ENCODE data around the gene LRRC2. TPM values are rescaled to one million over a fixed set of nuclear protein-coding genes. Genes with fewer than 3 reads are reported as not detected.
A peak's percentile ranks its signal among the peaks of the same experiment; 100 is the strongest.

LRRC2 gene
- 1 to 10 TPM in 3 of 8 experiments, under 1 TPM in 5; 0.05 to 3.7 (median 0.60) TPM for total RNA-seq

- ATAC-seq (replicated peaks in 6 of 8): peak; percentile 54 to 87 (median 84)
- WGBS, 10 experiments: 0 to 46% (median 0%) methylated on average over 1 to 5 of the region's 39 CpGs; no CpG with 5 or more reads in 3 of the 10 experiments
- Histone ChIP-seq H3K4me1 (replicated peaks in 1 of 2) (peaks cover 5 to 23% of the 10 kb centered on the region in 2 donors), H3K4me3 (peak within 1 kb of the TSS; percentile 14 to 34 (median 20)), H3K27ac (no peak within 1 kb of the TSS)
- in situ Hi-C loops (cut with MboI; ENCODE audit: low pct_unique_long_range_greater_than_20kb in 2 of 9, low sequenced_read_pairs in 9 of 9, unreplicated experiment in 9 of 9): no loop called here
Measured at GRCh38 chr3:46566040-46566641, at the start of gene LRRC2. LRRC2 (minus strand) TSS chr3:46566302; CDS start chr3:46551591, 14,711 bp downstream.

GRCh38 chr3:46615050-46615775 is 49.1 kb upstream of the LRRC2 start:
- Histone ChIP-seq H3K4me3 (no peak overlapping the region), H3K27ac (no peak overlapping the region), H3K4me1 (replicated peaks in 1 of 2) (peaks cover 0 to 7% of the 10 kb centered on the region in 2 donors)
- in situ Hi-C loops (cut with MboI; ENCODE audit: low pct_unique_long_range_greater_than_20kb in 2 of 9, low sequenced_read_pairs in 9 of 9, unreplicated experiment in 9 of 9): no loop called here
- no peak for ATAC-seq (replicated peaks in 6 of 8)
- WGBS, 10 experiments: 60 to 94% (median 85%) methylated on average over 2 to 8 of the region's 9 CpGs; no CpG with 5 or more reads in 3 of the 10 experiments

GRCh38 chr3:46614431-46614830 is 48.3 kb upstream of the LRRC2 start:
- H3K27ac ChIP-seq: no peak overlapping the region
- H3K4me3 ChIP-seq: no peak overlapping the region
- 57 to 100% (median 84%) methylated on average over 1 to 4 of the region's 4 CpGs; no CpG with 5 or more reads in 2 of the 10 experiments for WGBS, 10 experiments
- no peak for ATAC-seq (replicated peaks in 6 of 8)
- in situ Hi-C loops (cut with MboI; ENCODE audit: low pct_unique_long_range_greater_than_20kb in 2 of 9, low sequenced_read_pairs in 9 of 9, unreplicated experiment in 9 of 9): no loop called here
- H3K4me1 ChIP-seq (replicated peaks in 1 of 2): peaks cover 0 to 8% of the 10 kb centered on the region in 2 donors

- H3K27ac ChIP-seq: no peak overlapping the region
- peaks cover 0 to 8% of the 10 kb centered on the region in 2 donors for H3K4me1 ChIP-seq (replicated peaks in 1 of 2)
- in situ Hi-C loops (cut with MboI; ENCODE audit: low pct_unique_long_range_greater_than_20kb in 2 of 9, low sequenced_read_pairs in 9 of 9, unreplicated experiment in 9 of 9): no loop called here
- no peak for ATAC-seq (replicated peaks in 6 of 8)
- WGBS, 10 experiments: 29 to 90% (median 74%) methylated on average over 1 to 6 of the region's 10 CpGs; no CpG with 5 or more reads in 3 of the 10 experiments
- no peak overlapping the region for H3K4me3 ChIP-seq
Measured at GRCh38 chr3:46613313-46614005, 47.4 kb upstream of the LRRC2 start.

GRCh38 chr3:46612324-46612723 is 46.2 kb upstream of the LRRC2 start, which contains the start of gene FAM240A:
FAM240A (plus strand) TSS chr3:46612525; CDS start chr3:46612684, 159 bp downstream.
- peak in 4 of 8 experiments; percentile 19 to 33 (median 27) for ATAC-seq (replicated peaks in 6 of 8)
- H3K27ac ChIP-seq: no peak within 1 kb of the TSS
- in situ Hi-C loops (cut with MboI; ENCODE audit: low pct_unique_long_range_greater_than_20kb in 2 of 9, low sequenced_read_pairs in 9 of 9, unreplicated experiment in 9 of 9): no loop called here
- 4 to 80% (median 51%) methylated on average over 1 to 9 of the region's 9 CpGs; no CpG with 5 or more reads in 1 of the 10 experiments for WGBS, 10 experiments
- no peak within 1 kb of the TSS for H3K4me3 ChIP-seq
- H3K4me1 ChIP-seq (replicated peaks in 1 of 2): peaks cover 0 to 8% of the 10 kb centered on the region in 2 donors

DNA sequence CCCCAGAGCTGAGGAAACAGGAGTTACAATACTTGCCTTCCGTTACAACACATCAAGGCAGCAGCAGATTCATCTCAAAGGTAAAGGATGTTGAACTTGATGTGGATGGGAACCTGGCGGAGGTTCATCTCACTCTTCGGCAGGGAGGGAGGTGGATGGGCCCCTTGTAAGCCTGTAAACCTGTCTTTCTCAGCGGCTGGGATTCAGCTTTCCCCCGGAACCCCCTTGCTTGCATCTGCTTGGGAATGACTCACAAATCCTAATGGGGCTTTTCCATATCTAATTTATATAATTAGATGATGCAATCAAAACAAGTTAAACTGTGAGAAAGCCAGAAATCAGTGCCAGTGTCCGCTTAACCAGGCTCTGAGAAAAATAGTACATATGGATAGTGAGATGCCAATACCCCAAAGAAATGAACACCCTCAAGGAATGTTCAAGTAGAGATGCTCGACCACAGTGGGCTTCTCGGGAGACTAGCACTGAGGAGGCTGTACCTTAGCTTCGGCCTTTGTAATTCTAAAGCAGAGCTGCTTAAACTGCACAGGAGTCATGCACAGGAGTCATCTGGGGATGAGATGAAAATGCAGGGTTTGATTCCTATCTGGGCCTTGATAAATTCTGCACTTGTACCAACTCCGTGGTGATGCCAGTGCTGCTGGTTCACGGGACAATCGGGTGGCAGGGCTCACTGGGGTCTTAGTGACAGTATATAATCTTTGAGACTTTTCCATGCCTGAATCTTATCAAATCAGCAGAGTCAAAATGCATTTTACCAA is 44.0 kb upstream of the LRRC2 start:
- WGBS, 10 experiments: 43 to 100% (median 91%) methylated on average over 1 to 9 of the region's 12 CpGs; no CpG with 5 or more reads in 1 of the 10 experiments
- Histone ChIP-seq H3K4me3 (no peak overlapping the region), H3K4me1 (replicated peaks in 1 of 2) (peaks cover 0 to 8% of the 10 kb centered on the region in 2 donors), H3K27ac (no peak overlapping the region)
- ATAC-seq (replicated peaks in 6 of 8): peak in 3 of 8 experiments; percentile 54 to 65 (median 65)
- in situ Hi-C loops (cut with MboI; ENCODE audit: low pct_unique_long_range_greater_than_20kb in 2 of 9, low sequenced_read_pairs in 9 of 9, unreplicated experiment in 9 of 9): no loop called here

DNA sequence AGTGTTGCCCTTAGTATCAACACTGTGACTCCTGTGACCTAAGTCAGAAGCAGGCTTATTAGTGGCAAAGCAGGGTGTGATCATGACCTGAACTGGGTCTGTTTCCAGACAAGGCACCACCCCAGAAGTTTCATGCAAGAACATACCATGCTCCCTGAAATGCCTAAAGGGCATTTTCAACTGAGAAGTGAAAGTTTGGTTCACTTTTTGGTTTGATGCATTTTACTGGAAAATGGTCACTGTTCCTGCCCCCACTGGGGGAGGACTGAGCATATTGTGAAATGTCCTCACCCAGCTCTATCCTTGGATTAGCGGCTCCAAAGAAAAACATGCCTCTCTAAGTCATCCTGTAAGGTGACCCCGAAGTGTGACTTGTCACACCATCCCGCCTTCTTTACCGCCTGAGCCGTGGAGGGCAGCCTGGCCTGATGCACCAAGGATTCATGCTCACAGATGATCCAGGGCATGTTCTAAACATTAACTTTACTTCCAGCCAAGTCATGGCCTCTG is 43.2 kb upstream of the LRRC2 start:
- in situ Hi-C loops (cut with MboI; ENCODE audit: low pct_unique_long_range_greater_than_20kb in 2 of 9, low sequenced_read_pairs in 9 of 9, unreplicated experiment in 9 of 9): no loop called here
- no peak overlapping the region for H3K27ac ChIP-seq
- ATAC-seq (replicated peaks in 6 of 8): peak in 3 of 8 experiments; percentile 49 to 90 (median 69)
- 79 to 93% (median 87%) methylated on average over 2 to 5 of the region's 5 CpGs; no CpG with 5 or more reads in 6 of the 10 experiments for whole genome bisulfite sequencing, 10 experiments
- H3K4me3 ChIP-seq: no peak overlapping the region
- H3K4me1 ChIP-seq (replicated peaks in 1 of 2): peaks cover 0 to 8% of the 10 kb centered on the region in 2 donors

DNA sequence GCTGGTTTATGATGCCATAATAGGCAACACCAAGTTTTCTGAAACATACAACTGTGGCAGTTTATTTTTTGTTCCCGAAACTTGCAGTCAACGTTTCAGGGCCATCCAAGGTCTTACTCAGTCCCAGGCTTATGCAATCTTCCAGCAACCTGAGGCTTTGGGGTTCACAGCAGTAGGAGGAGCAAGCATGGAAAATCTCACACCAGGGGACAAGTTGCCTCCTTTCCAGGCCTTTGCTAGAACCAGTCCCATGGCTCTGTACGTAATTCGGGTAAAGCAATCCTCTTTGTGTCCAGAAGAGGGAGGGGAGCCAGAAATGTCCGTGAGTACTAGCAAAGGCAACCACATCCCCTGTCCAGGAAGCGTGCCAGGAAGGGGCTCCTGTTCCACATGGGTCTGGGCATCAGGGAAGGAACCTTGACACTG is 41.5 kb upstream of the LRRC2 start:
- Histone ChIP-seq H3K4me3 (no peak overlapping the region), H3K4me1 (replicated peaks in 1 of 2) (peaks cover 0 to 12% of the 10 kb centered on the region in 2 donors), H3K27ac (no peak overlapping the region)
- ATAC-seq (replicated peaks in 6 of 8): peak in 3 of 8 experiments; percentile 8 to 71 (median 24)
- in situ Hi-C loops (cut with MboI; ENCODE audit: low pct_unique_long_range_greater_than_20kb in 2 of 9, low sequenced_read_pairs in 9 of 9, unreplicated experiment in 9 of 9): no loop called here
- 20 to 93% (median 71%) methylated on average over 2 to 6 of the region's 6 CpGs; no CpG with 5 or more reads in 3 of the 10 experiments for WGBS, 10 experiments

GRCh38 chr3:46604127-46604526 is 38.0 kb upstream of the LRRC2 start:
- Histone ChIP-seq H3K27ac (no peak overlapping the region), H3K4me1 (replicated peaks in 1 of 2) (peaks cover 6 to 13% of the 10 kb centered on the region in 2 donors), H3K4me3 (no peak overlapping the region)
- ATAC-seq (replicated peaks in 6 of 8): no peak
- WGBS, 10 experiments: 67 to 100% (median 86%) methylated on average over 1 to 2 of the region's 2 CpGs; no CpG with 5 or more reads in 2 of the 10 experiments
- in situ Hi-C loops (cut with MboI; ENCODE audit: low pct_unique_long_range_greater_than_20kb in 2 of 9, low sequenced_read_pairs in 9 of 9, unreplicated experiment in 9 of 9): no loop called here

DNA sequence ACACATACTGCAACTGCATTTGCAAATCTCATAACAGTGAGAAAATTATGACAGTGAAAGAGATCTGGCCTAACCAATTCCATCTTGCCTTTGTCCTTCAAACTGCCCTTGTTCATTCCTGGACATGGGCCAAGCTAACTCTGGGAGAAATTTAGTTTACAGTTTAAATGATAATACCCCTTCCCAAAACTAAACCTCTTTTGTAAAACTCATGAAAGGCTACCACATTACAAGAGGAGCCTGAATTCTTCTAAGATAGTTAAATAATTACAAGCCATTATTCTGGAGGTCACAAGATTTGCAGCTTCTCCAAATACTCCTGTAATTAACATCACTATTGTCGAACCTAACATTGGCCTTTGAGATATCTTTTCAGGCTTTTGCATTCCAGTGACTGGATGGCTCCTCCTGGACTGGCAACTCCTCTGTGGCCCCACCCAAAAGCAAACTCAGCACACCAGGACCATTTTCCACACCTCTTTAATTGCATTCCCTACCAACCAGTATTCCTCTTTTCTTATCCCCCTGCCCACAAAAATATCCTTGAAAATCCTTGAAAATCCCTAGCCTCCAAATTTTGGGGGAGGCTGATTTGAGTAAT is 37.4 kb upstream of the LRRC2 start:
- Histone ChIP-seq H3K4me3 (no peak overlapping the region), H3K4me1 (replicated peaks in 1 of 2) (peaks cover 8 to 14% of the 10 kb centered on the region in 2 donors), H3K27ac (no peak overlapping the region)
- WGBS, 10 experiments: 0 to 50% (median 14%) methylated on average over 1 of the region's 1 CpG; no CpG with 5 or more reads in 1 of the 10 experiments
- ATAC-seq (replicated peaks in 6 of 8): peak in 5 of 8 experiments; percentile 14 to 58 (median 36)
- in situ Hi-C loops (cut with MboI; ENCODE audit: low pct_unique_long_range_greater_than_20kb in 2 of 9, low sequenced_read_pairs in 9 of 9, unreplicated experiment in 9 of 9): no loop called here

- peak in 3 of 8 experiments; percentile 29 to 39 (median 31) for ATAC-seq (replicated peaks in 6 of 8)
- in situ Hi-C loops (cut with MboI; ENCODE audit: low pct_unique_long_range_greater_than_20kb in 2 of 9, low sequenced_read_pairs in 9 of 9, unreplicated experiment in 9 of 9): no loop called here
- WGBS, 10 experiments: 13 to 100% (median 57%) methylated on average over 1 to 3 of the region's 5 CpGs; no CpG with 5 or more reads in 4 of the 10 experiments
- Histone ChIP-seq H3K4me1 (replicated peaks in 1 of 2) (peaks cover 8 to 14% of the 10 kb centered on the region in 2 donors), H3K4me3 (no peak overlapping the region), H3K27ac (peak overlapping the region in 1 of 2 donors; percentile 28)
Measured at GRCh38 chr3:46599590-46599989, 33.5 kb upstream of the LRRC2 start.
